ENCODE measurements around the gene CCDC178.
"Not testable (repeated sequence)": the region's sequence is repeated elsewhere in the genome, so short reads cannot be mapped to it uniquely, and the experiment has no call there.

The CCDC178 gene

GRCh38 chr18:33231474-33232317, 208.8 kb downstream of the CCDC178 start:
- DNase-seq (ENCODE audit: low spot score) = peak; percentile 71

GRCh38 chr18:33212363-33212762, 228.2 kb downstream of the CCDC178 start:
- no peak for DNase-seq (ENCODE audit: low spot score)

- DNase-seq (ENCODE audit: low spot score) = no peak
Observed at GRCh38 chr18:33210575-33211189, 229.8 kb downstream of the CCDC178 start.

GRCh38 chr18:33205777-33206176, 234.7 kb downstream of the CCDC178 start:
- DNase-seq (ENCODE audit: low spot score) = no peak

- DNase-seq (ENCODE audit: low spot score) = no peak
Observed at GRCh38 chr18:33201509-33201926, 239.0 kb downstream of the CCDC178 start.

- DNase-seq (ENCODE audit: low spot score) = no peak
Observed at GRCh38 chr18:33195795-33196194, 244.7 kb downstream of the CCDC178 start.

GRCh38 chr18:33194793-33195192, 245.7 kb downstream of the CCDC178 start:
- DNase-seq (ENCODE audit: low spot score) = no peak

GRCh38 chr18:33184958-33185357, 255.6 kb downstream of the CCDC178 start:
- no peak for DNase-seq (ENCODE audit: low spot score)

GRCh38 chr18:33184175-33184574, 256.3 kb downstream of the CCDC178 start:
- DNase-seq (ENCODE audit: low spot score) = no peak

GRCh38 chr18:33183136-33183535, 257.4 kb downstream of the CCDC178 start:
- DNase-seq (ENCODE audit: low spot score) = no peak

GRCh38 chr18:33181016-33181415, 259.5 kb downstream of the CCDC178 start:
- DNase-seq (ENCODE audit: low spot score) = no peak

- no peak for DNase-seq (ENCODE audit: low spot score)
Observed at GRCh38 chr18:33169218-33169617, 271.3 kb downstream of the CCDC178 start.

GRCh38 chr18:33164121-33164520, 276.4 kb downstream of the CCDC178 start:
- DNase-seq (ENCODE audit: low spot score) = not testable (repeated sequence)

- DNase-seq (ENCODE audit: low spot score) = no peak
Observed at GRCh38 chr18:33161131-33161530, 279.4 kb downstream of the CCDC178 start.

GRCh38 chr18:33159151-33159550, 281.4 kb downstream of the CCDC178 start:
- no peak for DNase-seq (ENCODE audit: low spot score)

GRCh38 chr18:33157893-33158292, 282.6 kb downstream of the CCDC178 start:
- DNase-seq (ENCODE audit: low spot score) = no peak

- no peak for DNase-seq (ENCODE audit: low spot score)
Observed at GRCh38 chr18:33156906-33157470, 283.5 kb downstream of the CCDC178 start.

- no peak for DNase-seq (ENCODE audit: low spot score)
Observed at GRCh38 chr18:33154049-33154448, 286.5 kb downstream of the CCDC178 start.

GRCh38 chr18:33152376-33152775, 288.1 kb downstream of the CCDC178 start:
- no peak for DNase-seq (ENCODE audit: low spot score)

- not testable (repeated sequence) for DNase-seq (ENCODE audit: low spot score)
Observed at GRCh38 chr18:33147811-33148210, 292.7 kb downstream of the CCDC178 start.

GRCh38 chr18:33146014-33146413, 294.5 kb downstream of the CCDC178 start:
- DNase-seq (ENCODE audit: low spot score) = no peak

- DNase-seq (ENCODE audit: low spot score) = no peak
Observed at GRCh38 chr18:33135951-33136660, 304.4 kb downstream of the CCDC178 start.

GRCh38 chr18:33132657-33133056, 307.9 kb downstream of the CCDC178 start:
- no peak for DNase-seq (ENCODE audit: low spot score)
